HS-27A (cell line): ENCODE results near the gene BCORL1.
A peak's percentile ranks its signal among the peaks of the same experiment; 100 is the strongest.

Experiments used
- DNase-seq: peaks from one replicate; pipeline ENCODE4 v3.0.0-alpha.2; 2012; ENCODE audit warnings: low read depth, missing footprints

Gene BCORL1

GRCh38 chrX:129982300-129983251, at the start of gene BCORL1:
TSS of gene BCORL1 (plus strand) at chrX:129982635. CDS start at chrX:130005232, 22,597 bp downstream.
- DNase-seq, result peak; percentile 64

- DNase-seq, result no peak
These were observed 49.6 kb upstream of the BCORL1 start for GRCh38 chrX:129932821-129933321.

- DNase-seq, result no peak
These were observed 48.7 kb upstream of the BCORL1 start for GRCh38 chrX:129933700-129934099.

- DNase-seq, result no peak
These were observed 48.0 kb upstream of the BCORL1 start for GRCh38 chrX:129934461-129934860.

DNA sequence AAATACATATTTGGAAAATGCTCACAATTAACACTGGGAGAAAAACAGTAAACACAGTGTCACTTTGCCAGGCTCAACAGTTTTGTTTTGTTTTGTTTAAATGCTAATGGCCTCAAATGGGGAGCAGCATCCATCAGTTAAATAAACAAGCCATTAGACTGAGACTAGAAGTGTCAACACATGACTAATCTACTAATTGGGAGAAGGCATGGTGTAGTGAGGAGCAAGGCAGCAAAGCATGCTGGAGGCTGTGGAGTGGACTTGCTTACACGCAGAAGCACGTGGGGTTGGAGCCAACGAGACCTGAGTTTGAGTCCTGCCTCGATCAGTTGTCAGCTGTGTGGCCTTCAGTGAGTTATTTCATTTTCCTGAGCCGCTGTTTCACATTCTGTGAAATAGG, 47.5 kb upstream of the BCORL1 start:
- no peak for DNase-seq

- DNase-seq, result no peak
These were observed 44.4 kb upstream of the BCORL1 start for GRCh38 chrX:129938081-129938480.

DNA sequence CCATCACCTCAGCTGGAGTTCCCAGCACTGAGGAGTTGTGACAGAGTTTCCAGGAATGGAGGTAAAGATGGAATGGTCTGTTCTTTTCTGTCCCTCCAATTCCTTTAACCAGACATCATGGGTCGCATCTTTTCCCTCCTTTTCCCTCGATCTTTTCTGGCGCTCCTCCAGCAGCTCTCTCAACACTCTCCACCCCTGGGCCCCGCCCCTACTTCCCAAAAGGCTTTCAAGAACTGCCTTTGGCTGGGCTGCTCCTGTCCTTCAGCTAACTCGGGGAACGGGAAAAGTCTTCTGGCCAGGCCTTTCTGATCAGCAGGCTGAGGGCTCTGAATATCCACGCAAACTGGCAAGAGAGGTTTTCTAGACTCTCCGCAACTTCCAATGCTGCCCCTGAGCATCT, 42.4 kb upstream of the BCORL1 start:
- DNase-seq, result no peak

DNA sequence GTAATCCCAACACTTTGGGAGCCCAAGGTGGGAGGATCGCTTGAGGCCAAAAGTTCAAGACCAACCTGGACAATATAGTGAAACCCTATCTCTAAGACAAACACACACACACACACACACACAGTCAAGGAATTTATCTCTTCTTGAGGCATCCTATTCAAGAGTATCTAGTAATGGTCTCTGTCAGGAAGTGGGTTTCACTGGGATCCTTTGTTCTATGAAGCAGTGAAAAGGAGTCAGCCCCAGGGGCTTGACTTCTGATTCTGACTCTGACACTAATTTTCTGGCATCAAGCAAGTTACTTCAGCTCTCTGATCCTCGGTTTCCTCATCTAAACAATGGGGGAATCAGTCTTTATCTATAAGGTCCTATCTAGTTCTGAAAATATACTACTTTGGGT, 41.7 kb upstream of the BCORL1 start:
- DNase-seq, result no peak

DNA sequence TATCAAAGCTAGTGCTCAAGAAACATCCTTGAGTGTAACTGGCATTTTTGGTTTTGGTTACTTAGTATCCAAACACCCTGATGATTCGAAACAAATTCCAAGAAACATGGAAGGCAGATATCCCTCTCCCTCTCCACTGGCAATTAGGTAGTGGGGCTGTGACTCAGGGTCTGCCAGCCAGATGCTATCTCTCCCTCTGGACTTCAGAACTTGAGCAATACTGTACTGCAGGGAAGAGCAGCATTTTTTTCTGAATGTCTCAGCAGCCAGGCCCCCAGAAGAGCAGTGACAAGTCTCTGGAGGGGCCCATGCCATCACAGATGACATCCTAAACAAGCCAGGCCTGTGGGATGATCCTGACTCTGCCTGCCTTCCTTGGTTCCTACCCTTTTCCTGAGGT, 37.3 kb upstream of the BCORL1 start:
- DNase-seq, result no peak

DNA sequence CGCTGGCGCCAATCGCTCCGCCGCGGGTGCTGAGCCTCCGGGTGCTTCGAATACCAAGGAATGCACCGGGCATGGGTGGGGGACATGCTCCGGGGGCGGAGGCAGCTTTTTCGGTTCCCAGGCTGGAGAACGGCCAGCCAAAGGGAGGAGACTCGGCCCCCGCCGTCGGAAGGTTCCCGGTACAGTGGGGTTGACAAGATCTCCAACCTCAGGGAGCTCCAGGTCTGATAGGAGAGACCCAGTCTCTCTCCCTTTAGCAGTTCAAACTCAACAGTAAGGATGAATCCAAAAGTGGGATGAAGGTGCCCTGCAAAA, 29.1 kb upstream of the BCORL1 start:
- DNase-seq, result no peak

GRCh38 chrX:129953881-129954280, 28.6 kb upstream of the BCORL1 start:
- DNase-seq, result no peak

GRCh38 chrX:129954804-129955203, 27.6 kb upstream of the BCORL1 start:
- no peak for DNase-seq

DNA sequence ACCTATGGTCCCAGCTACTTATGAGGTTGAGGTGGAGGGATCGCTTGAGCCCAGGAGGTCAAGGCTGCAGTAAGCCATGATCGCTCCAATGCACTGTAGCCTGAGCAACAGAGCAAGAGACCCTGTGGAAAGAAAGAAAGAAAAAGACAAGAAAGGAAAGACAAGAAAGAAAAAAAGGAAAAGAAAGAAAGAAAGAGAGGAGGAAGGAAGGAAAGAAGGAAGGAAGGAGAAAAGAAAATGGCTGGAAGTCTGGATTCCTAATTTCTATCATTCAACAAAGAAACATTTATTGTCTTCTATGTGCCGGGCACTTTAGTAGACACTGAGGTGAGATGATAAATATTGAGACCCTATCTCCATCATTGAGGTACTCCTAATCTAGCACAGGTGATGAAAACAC, 26.8 kb upstream of the BCORL1 start:
- DNase-seq, result no peak

GRCh38 chrX:129956145-129956544, 26.3 kb upstream of the BCORL1 start:
- no peak for DNase-seq

- DNase-seq, result no peak
These were observed 25.7 kb upstream of the BCORL1 start for GRCh38 chrX:129956765-129957164.

- DNase-seq, result no peak
These were observed 25.0 kb upstream of the BCORL1 start for GRCh38 chrX:129957241-129958082.

- DNase-seq, result no peak
These were observed 24.4 kb upstream of the BCORL1 start for GRCh38 chrX:129958083-129958465.

DNA sequence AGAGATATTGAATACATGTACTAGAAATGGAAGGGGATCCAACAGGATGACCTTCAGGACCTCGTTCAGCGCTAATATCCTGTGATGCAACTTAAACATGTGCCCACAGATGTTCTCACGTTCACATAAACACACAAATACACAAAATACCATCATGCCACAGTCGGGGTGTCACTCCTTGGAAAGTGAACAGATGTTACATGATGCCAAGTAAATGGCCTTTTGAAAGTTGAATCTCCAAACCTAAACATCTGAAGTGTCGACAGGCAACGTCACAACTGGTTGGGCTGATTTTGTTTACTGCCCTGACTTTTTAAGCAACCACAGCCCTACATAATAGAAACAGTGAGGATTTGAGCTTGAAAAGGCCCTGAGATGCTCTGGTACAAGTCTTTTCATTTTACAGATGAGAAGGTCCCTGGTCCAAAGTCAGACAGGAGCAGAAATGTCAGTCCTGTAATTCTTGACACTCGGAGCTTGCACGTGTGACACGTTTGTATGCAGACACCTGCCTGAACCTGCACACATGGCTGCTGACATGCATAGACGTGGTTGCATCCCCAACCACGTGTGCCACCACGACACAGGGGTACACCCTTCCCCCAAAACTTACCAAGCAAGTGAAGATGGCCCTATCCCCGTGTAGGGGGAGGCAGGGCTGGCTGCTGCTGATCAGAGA, 23.5 kb upstream of the BCORL1 start:
- no peak for DNase-seq

DNA sequence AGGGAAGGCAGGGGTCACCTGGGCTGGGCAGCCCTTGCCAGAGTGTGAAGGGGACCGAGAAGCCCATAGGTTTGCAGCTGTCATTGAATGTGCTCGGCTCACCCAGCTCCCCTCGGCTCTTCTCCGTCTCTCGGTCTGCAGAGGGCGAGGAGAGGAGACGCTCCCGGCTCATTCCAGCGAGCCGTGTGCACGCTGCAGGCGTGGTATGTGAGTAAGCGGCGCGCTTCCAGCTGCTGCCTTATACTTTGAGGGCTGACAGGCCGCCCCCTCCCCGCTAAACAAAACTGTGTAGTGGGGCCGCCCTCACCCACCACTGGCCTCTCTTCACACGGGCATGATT, 23.0 kb upstream of the BCORL1 start:
- DNase-seq, result no peak

GRCh38 chrX:129961180-129962083, 21.0 kb upstream of the BCORL1 start:
- DNase-seq, result no peak

- no peak for DNase-seq
These were observed 18.7 kb upstream of the BCORL1 start for GRCh38 chrX:129963729-129964128.
